Pons (tissue), 1 donor: ENCODE results near the gene SNX13.

Source experiments
- DNase-seq: peaks from one replicate; pipeline ENCODE4 v3.0.0-alpha.2; 2016; ENCODE audit warnings: low spot score

The SNX13 gene

GRCh38 chr7:17940302-17940883 lies at the start of gene SNX13:
SNX13 (minus strand) TSS chr7:17940494; CDS start chr7:17940295, 199 bp downstream.
- peak; percentile 89 for DNase-seq

GRCh38 chr7:17989546-17989945 lies 49.3 kb upstream of the SNX13 start:
- DNase-seq = no peak

- DNase-seq = no peak
Observed at GRCh38 chr7:17988858-17989257, 48.6 kb upstream of the SNX13 start.

GRCh38 chr7:17988141-17988540 lies 47.8 kb upstream of the SNX13 start:
- DNase-seq = no peak

GRCh38 chr7:17986851-17987250 lies 46.6 kb upstream of the SNX13 start:
- DNase-seq = no peak

GRCh38 chr7:17985473-17986239 lies 45.4 kb upstream of the SNX13 start:
- no peak for DNase-seq

GRCh38 chr7:17984288-17984687 lies 44.0 kb upstream of the SNX13 start:
- no peak for DNase-seq

GRCh38 chr7:17983221-17984062 lies 43.1 kb upstream of the SNX13 start:
- no peak for DNase-seq

GRCh38 chr7:17976952-17977351 lies 36.7 kb upstream of the SNX13 start:
- DNase-seq = no peak

- DNase-seq = no peak
Observed at GRCh38 chr7:17971411-17971810, 31.1 kb upstream of the SNX13 start.

GRCh38 chr7:17968791-17969715 lies 28.8 kb upstream of the SNX13 start:
- DNase-seq = no peak

GRCh38 chr7:17966706-17967105 lies 26.4 kb upstream of the SNX13 start:
- DNase-seq = no peak

- no peak for DNase-seq
Observed at GRCh38 chr7:17965603-17966002, 25.3 kb upstream of the SNX13 start.

GRCh38 chr7:17963281-17963680 lies 23.0 kb upstream of the SNX13 start:
- no peak for DNase-seq

- no peak for DNase-seq
Observed at GRCh38 chr7:17962652-17963051, 22.4 kb upstream of the SNX13 start.

GRCh38 chr7:17957871-17958270 lies 17.6 kb upstream of the SNX13 start:
- DNase-seq = no peak

GRCh38 chr7:17952387-17952786 lies 12.1 kb upstream of the SNX13 start:
- DNase-seq = no peak

GRCh38 chr7:17951742-17952254 lies 11.5 kb upstream of the SNX13 start:
- no peak for DNase-seq

- DNase-seq = no peak
Observed at GRCh38 chr7:17948526-17949238, 8.4 kb upstream of the SNX13 start.

GRCh38 chr7:17947620-17948019 lies 7.3 kb upstream of the SNX13 start:
- DNase-seq = peak; percentile 82

- DNase-seq = peak; percentile 59
Observed at GRCh38 chr7:17946591-17946990, 6.3 kb upstream of the SNX13 start.
